SKM-1 (cell line): ENCODE results near the gene SOX3.

Source experiments
- DNase-seq: peaks from one replicate; lab custom pipeline; 2025; ENCODE audit not compliant: unreplicated experiment; lab: John Stamatoyannopoulos, UW

SOX3 gene

DNA sequence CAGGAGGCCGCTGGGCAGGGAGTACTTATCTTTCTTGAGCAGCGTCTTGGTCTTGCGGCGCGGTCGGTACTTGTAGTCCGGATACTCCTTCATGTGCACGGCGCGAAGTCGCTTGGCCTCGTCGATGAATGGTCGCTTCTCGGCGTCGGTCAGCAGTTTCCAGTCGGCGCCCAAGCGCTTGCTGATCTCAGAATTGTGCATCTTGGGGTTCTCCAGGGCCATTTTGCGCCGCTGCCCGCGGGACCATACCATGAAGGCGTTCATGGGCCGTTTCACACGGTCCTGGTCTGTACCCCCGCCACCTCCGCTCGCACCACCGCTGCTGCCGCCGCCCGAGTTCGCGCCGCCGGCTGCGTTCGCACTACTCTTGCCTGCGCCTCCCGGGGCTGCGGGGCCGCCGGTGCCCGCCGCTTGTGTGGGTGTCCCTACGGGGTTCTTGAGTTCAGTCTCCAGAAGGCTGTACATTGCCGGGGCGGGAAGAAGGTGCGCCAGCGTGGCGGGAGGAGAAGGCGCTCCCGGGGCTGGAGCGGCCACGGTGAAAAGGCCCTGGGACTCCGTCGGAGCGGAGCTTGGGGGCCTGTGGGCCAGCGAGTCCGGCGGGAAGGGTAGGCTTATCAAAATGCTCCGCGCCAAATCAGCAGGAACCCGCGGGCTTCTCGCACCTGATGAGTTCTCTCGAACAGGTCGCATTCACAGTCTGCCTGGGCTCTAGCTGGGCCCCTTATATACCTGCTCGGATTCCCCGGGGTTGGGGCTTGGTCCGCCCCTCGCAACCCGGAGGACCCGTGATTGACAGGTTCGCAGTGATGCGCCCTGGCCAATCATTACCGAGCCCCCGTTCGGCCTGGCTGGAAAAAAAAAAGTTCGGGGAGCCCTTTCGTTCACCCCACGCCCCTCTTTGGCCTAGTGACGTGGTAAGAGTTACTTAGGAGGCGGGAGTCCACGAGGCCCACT is at the start of gene SOX3:
Gene SOX3 (minus strand): TSS at position 699 of the 954 bp plus-strand sequence. CDS start 9 bp downstream, at position 690.
- no peak for DNase-seq

DNA sequence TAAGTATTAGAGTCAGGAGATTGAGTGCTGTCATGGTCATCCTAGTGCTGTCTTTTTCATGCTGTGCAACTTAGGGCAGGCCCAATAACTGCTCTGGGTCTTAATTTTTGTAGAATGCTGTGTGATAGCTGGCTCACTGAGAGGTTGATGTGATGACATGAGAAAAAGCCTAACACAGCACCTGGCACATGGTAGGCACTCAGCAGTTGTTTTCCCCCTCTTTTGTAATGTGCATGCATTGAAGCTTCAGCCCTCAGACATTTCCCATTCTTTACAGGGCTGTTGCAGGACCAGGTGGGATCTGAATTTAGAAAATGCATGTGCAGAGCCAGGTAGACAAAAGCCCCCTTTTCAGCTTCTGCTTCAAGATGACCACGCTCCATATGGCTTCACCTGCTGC is 44.1 kb upstream of the SOX3 start:
- DNase-seq = no peak

DNA sequence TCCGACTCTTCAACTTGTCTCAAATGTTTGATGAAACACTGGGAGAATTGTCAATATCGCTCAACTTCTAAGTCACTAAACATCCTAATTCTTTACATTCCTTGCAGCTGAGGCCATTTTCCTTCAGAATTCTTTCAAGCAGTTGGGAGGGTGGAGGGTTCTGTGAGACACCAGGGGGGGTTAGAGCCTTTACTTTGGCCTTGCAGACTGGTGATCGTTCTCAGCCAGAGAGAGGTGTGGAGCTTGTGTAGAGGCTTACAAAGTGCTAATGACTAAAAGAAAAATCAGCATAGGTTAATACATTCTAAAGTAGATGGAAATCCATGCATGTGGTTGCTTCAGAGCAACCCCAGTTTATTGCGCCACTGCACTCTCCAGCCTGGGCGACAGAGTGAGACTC is 21.3 kb upstream of the SOX3 start:
- DNase-seq = no peak

DNA sequence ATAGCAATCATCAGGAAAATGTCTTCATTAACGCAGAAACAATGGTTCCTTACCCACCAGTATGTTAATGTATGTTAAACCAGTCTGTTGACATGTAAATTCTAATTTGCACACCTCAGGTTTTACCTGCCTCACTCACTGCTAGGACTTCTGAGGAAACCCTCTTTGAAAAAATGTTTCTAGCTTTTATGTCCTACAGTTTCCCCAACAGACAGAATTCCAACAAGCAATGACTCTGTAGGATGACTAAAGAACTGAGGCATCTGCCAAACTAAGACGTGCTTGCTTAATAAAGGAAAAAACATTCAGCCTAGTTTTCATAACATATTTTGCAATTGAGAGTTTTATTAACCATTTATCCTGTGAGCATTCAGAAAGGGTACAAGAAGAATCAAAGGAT is 20.6 kb upstream of the SOX3 start:
- no peak for DNase-seq

DNA sequence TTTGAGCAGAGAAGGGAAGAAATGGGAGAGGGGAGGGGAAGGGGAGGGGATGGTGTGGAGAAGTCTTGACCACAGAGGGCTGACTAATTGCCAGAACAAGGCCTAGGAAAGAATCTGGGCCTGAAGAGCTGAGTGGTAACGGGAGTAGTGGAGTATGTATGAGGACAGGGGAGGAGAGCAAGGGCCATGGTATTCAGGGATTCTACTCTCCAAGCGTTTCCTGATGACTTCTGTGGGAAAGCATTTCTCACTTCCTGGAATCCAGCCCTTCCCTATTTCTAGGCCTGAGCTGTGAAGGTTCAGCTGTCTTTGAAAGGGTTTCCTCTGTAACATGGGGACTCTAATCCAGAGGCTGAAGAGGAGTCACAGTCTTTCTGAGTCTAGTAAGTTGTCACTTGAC is 19.7 kb upstream of the SOX3 start:
- DNase-seq = no peak

DNA sequence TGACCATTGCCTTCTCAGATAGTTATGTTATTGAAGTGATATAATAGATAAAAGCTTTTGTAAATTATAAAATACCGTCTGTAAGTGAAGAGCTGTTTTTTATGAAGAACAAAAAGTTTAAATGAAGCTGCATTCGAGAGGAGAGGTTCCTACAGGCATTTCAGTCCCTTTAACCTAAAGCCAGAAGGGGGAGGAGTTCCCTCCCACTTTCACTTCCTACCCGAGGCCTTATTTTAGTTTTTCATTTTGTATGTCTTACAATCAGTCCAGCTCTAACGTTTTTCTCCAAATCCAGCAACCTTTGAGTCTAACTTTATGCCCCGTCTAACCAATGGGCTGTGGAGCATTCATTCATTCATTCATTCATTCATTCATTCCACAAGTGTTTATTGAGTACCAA is 16.5 kb upstream of the SOX3 start:
- DNase-seq = no peak

DNA sequence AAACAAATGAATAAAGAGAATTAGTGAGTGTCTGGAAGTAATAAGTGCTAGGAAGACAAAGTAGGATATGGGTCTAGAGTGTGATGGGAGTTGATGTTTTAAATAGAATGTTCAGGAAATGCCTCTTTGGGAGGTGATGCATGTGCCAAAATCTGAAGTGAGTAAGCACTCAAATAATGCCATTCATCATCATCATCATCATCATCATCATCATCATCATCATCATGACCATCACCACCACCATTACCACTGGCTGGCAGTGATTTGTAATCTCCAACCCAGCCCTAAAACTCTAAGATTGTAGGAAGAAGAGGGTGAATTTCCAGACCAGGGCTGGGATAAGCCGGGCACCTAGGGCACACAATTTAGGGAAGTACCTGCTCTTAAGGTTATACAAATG is 9.7 kb upstream of the SOX3 start:
- no peak for DNase-seq

DNA sequence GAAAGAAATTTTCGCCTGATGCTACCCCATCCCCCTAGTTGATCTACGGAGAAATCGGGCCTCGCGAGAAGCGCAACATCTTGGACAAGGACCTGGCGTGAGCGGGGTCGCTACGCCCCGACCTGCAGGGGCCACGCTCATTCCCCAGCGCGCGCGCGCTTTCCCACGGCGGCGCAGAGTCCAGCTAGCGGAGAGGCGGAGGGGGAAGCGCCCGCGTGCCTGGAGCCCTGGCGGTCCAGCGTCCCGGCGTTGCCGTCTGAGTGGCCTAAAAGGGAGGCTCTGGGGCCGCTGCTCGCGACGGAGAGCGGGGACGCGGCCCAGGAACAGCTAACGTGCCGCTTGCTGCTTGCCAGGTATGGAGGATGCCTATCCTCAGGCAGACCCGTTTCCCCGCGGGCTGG is 6.0 kb upstream of the SOX3 start:
- DNase-seq = no peak

DNA sequence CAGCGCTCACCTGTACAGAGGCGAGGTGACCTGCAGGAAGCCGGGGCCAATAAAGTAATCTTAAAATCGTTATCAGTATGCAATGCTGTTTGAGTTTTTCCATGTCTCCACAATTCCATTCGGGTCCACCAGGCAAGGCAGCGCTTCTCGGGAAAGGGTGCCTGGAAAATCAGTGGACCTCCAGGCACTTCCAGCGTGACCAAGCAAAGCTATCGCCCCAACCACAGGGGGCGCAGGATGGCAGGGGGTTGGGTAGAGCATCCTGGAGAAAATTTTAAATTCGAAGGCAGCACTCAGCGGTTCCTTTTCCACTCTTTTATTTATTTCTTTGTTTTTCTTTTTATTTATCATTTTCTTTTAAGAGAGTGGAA is 5.4 kb upstream of the SOX3 start:
- DNase-seq = no peak

DNA sequence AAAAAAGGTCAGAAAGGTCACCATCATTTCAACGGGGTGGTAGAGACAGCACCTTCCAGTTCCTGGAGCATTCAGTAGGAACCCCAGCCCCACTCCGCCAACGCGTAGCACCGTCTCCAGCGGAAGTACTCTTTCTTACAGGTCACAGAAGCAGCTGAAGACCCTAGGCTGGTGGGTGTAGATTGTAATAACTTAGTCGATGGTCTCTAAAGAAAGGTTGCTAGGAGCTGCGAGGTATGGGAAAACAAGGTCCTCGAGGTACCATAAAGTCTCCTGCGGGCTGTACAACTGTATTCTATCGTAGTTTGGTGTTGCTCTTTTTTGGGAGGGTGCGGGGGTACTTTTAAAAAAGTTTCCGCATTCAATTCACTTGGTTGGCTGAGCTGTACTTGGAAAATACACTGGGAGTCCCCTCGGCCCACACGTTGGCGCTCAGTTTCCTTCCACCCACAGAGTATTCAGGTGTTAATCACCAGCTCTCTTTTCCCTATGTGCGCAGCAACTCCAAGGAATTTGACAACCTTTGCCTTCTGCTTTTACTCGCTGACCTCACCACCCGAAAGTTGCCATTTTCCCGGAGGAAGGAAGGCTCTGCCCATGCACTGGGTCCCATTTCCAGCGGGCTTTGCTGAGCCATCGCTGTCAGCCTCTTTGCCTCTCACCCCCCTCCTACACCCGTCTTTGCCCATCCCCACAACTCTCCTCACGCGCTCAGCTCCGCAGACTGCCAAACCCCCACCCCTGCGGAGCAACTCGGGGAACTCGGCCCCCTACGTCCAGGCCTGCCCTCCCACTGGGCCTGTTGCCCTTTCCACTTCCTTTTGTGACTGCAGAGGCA is 4.8 kb upstream of the SOX3 start:
- DNase-seq = no peak

DNA sequence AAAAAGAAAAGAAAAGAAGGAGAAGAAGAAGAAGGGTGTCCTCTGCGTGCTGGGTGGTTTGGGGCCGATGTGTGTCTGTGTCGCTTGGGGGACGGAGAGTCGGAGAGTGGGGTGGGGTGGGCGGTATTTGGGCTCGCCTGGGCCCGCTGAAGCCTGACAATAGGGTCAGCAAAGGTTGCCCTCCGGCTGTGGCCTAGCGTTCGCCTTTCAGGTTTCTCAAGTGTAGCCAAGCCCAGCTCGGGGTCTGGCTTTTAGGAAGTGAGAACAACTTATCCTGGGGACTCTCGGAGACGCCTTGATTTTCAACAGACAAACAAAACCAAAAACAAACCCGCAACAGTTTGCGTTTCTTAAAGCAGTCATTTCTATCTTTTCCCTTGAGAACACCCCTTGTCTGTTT is 4.1 kb upstream of the SOX3 start:
- DNase-seq = no peak

DNA sequence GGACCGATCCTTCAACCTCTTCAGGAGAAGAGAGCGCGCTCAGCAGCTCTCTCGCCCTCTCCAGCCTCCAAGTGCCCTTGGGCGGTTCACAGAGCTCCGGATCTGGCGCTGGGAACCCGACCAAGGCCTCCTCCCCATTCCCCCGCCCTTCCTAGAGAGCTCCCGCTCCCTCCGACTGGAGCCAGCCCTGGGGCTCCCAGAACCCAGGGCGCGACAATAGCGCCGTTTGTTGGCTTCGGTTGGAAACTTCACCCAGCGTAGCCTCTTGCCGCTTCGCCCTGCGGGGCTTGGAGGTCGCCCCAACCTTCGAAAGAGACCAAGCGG is 3.1 kb upstream of the SOX3 start:
- DNase-seq = no peak

DNA sequence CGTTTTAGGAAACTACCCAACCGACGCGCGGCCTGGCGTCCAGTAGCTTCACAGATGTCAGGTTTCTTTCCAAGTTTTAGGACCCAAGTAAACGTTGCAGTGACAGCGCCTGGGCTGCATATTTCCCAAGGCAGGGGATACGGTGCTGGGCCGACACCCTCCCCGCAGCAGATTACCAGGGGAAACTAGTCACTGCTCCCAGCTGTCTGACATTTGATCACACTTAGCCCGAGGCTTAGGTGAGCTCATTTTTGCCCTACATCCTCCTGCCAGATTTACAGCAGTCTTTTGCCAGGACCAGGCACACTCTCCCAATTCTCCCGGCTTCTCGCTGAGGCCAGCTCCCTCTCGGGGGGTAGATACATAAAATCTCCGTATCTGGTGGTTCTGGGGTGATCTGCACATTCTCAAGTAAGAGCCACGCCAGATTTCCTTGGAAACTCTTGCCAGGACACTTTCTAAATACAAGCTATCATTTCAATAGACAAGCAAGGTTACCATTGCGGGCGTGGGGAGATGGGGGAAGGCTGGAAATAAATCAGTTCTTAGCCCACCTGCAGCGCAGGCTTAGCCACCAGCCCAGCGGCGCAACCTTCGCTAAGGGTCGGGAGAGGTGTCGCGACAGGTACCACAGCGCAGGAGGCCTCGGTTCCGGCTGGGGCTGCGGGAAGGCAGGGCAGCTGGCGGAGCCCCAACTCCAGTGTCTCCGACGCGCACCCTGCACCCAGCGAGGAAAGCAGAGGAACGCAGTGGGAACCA is 2.5 kb upstream of the SOX3 start:
- DNase-seq = no peak

DNA sequence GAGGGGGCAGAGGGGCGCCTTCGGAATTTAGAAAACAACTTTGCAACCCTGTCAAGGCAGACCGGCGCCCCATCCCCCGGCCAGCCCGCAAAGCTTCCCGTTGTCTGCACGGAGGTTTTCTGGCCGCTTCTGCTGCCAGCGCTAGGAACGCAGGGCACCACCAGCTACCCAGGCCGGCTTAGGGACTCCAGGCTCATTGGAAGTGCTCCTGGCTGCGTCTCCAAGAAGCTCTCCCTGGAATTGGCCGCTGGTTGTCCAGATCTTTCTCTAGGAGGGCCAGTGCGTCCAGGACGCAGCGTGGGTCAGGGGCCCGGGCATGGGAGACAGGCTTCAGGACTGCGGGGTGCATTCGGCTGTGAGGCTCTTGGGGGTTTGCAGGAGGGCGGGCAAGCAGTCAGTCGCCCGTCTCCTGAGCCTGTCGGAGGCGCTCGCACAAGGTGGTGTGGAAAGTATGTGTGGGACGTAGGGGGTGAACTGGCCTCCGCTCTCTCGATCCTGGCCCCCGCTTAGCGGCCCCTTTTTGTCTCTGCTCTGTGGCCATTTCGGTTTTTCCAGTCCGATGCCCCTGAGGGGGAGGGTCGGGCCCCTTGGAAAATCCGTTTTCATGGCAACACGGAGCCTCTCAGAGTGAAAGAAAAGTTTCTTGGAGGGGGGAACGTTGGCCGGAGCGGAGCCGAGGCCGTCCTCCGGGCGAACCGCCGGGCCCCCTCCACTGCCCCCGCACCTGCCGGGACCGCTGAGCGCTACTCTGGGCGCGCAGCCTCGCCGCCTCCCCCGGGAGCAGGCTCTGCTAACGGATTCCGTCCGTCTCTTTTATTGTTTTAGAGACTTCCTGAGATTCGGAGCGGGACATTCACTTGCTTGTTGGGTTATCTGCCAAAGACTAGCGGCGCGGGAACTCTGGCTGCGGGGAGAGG is 810 bp upstream of the SOX3 start:
- no peak for DNase-seq

DNA sequence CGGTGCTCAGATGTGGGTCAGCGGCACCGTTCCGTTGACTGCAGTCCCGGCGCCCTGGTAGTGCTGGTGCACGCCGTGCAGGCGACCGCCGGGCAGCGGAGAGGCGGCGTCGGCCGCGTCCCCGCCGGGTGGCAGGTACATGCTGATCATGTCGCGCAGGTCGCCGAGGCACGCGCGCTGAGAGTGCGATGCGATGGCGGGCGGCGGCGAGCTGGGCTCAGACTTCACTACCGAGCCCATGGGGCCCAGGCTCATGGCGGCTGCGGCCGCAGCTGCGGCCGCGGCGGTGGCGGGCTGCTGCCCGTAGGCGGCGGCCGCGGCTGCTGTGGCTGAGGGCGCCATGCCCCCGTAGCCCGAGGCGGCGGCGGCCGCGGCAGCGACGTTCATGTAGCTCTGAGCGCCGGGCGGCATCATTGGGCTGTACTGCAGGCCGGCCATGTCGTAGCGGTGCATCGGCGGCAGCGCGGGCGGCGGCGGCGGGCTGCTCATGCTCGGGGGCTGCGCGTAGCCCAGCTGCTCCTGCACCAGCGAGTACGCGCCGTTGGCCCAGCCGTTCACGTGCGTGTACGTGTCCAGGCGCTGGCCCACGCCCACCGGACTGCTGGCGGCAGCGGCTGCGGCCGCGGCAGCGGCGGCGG is 1.0 kb downstream of the SOX3 start:
- no peak for DNase-seq

DNA sequence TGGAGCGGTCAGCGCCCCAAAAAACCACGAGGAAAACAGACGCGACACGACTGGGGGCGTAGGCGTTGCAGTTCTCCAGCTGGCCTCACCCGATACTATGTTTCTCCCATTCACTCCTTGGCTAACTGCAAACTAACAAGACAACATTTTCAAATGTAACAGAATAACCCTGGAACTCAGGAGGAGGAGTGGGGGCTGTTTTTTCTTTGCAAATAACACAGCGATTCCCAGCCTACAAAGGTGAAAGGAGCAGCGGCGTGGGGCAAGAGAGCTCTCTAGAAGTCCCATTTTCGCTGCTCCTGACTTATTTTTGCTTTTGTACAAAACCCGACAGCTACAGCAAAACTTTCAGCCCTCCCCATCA is 1.6 kb downstream of the SOX3 start:
- no peak for DNase-seq

DNA sequence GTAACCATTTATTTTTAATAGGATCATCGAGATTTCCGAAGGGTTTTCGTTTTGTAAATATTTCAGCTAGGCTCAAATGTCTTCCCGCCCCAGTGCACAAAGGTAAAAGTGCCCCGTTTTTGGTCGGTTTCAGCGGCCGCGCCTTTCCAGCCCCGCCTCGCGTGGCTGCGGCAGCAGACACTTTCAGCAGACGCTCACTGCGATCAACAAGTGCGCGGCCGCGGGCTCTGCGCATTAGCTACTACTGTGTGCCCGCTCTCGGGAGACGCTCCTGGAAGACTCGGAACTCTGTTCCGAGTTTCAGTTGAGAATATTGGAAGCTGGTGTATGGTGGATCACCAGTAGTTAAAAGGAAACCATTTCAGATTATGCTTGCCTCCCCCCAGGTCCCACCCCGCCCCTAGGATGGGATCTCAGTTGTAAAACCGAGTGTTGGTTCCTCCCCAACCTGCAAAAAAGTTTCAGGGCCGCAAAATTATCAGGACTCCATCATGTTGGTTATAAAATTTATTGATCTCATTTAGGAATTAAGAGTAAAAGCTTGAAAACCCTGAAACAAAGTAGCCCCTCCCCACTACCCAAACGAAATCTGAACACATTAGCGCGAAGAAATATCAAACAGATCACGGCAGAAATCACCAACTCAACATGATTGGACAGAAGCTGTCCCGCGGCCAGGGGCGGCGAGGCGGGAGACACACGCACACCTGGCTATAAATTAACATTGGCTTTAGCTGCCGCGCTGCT is 2.2 kb downstream of the SOX3 start:
- DNase-seq = no peak

DNA sequence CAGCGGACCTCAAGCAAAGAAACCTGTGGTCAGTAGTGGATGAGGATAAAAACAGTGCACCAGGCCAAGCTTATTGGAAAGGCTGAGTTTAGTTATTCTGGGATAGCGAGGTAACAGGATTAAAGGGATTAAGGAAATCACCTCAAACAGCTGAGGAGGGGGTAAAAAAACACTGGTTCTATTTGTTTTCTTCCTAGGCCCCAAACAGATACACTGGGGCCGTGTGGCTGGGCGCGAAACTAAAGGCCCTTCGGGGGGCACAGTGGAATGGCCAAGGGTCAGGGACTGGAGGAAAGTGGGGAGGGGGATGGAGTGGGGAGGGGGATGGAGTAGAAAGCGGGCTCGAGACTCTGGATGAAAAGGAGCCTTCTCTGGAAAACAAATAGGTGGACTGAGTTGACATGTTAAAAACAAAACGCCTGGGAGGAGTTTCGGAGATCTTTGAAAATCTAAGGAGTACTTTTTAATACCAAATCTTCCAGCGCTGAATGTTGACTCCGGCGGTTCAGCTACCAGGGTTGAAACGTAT is 2.9 kb downstream of the SOX3 start:
- no peak for DNase-seq

DNA sequence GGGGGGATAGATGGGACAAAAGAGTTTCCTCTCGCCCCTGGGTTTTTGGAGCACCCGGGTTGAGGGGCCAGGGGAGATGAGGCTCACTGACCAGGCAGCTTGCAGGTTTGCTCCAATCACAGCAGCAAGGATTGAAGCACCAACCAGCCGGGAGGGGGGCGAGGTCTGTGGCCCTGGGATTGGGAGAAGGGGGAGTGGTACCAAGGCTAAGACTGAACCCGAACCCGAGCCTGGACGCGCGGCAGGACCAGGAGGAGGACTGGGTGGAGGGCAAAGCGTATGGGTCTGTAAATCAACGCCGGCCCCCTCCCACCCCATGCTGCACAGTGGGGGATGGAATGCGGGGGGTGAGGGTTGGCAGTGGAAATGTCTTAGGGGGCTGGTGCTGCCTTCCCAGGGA is 3.5 kb downstream of the SOX3 start:
- DNase-seq = no peak
